ENCODE data around the gene PARVA. TPM values are rescaled to one million over a fixed set of nuclear protein-coding genes. Genes with fewer than 3 reads are reported as not detected.

The PARVA gene
- polyA plus RNA-seq, 3 donors: not detected

- no peak overlapping the region for H3K9ac ChIP-seq (ENCODE audit: insufficient read depth, low read length, poor library complexity, severe bottlenecking)
These were observed 56.9 kb downstream of the PARVA start for GRCh38 chr11:12434325-12434654.

GRCh38 chr11:12435264-12435663, 57.9 kb downstream of the PARVA start:
- H3K4me1 Mint-ChIP-seq: peaks cover 1% of the 10 kb centered on the region
- Histone ChIP-seq H2AFZ (ENCODE audit: insufficient read depth, low read depth, low read length, poor library complexity, severe bottlenecking) (no peak overlapping the region), H4K20me1 (ENCODE audit: insufficient read depth, low read length) (no peaks in the 10 kb centered on the region), H3K4me2 (replicated peaks; ENCODE audit: extremely low read depth, low read length, poor library complexity, severe bottlenecking) (no peak overlapping the region), H3K9ac (ENCODE audit: insufficient read depth, low read length, poor library complexity, severe bottlenecking) (no peak overlapping the region), H3K36me3 (replicated peaks in 1 of 2; ENCODE audit: control insufficient read depth in 1 of 2, insufficient read depth in 2 of 2, low read length in 2 of 2) (no peaks in the 10 kb centered on the region), H3K79me2 (ENCODE audit: insufficient read depth, low read length) (no peaks in the 10 kb centered on the region), H3K4me3 (replicated peaks in 1 of 3; ENCODE audit: low read depth in 2 of 3, low read length in 3 of 3) (no peak overlapping the region), H3K27ac (ENCODE audit: low read depth in 1 of 2, low read length in 2 of 2) (no peak overlapping the region), H3K27me3 (ENCODE audit: control insufficient read depth in 2 of 2, insufficient read depth in 2 of 2, low read length in 2 of 2) (no peaks in the 10 kb centered on the region), H3K4me1 (ENCODE audit: control insufficient read depth in 1 of 2, insufficient read depth in 2 of 2, low read length in 2 of 2) (no peaks in the 10 kb centered on the region), H3K9me3 (replicated peaks in 1 of 2; ENCODE audit: control insufficient read depth in 1 of 2, insufficient read depth in 1 of 2, low read length in 2 of 2) (no peaks in the 10 kb centered on the region)
- H3K9me3 Mint-ChIP-seq: peaks cover 0 to 18% (median 3%) of the 10 kb centered on the region in 7 donors
- H3K27ac Mint-ChIP-seq: no peak overlapping the region
- no peak for TF ChIP-seq CTCF (IDR thresholded peaks at IDR 0.05)
- no peak for DNase-seq
- H3K4me3 Mint-ChIP-seq: no peak overlapping the region
- H3K27me3 Mint-ChIP-seq (ENCODE audit: low read depth in 3 of 3): peaks cover 0 to 8% (median 3%) of the 10 kb centered on the region in 3 donors
- intact Hi-C loops (cut with micrococcal nuclease): no loop called here
- WGBS (ENCODE audit: insufficient coverage): 95% methylated on average over 3 of the region's 3 CpGs
- no peaks in the 10 kb centered on the region for H3K36me3 Mint-ChIP-seq

More at GRCh38 chr11:12434325-12434654, 56.9 kb downstream of the PARVA start:
- Histone ChIP-seq H3K27me3 (ENCODE audit: control insufficient read depth in 2 of 2, insufficient read depth in 2 of 2, low read length in 2 of 2) (no peaks in the 10 kb centered on the region), H3K79me2 (ENCODE audit: insufficient read depth, low read length) (no peaks in the 10 kb centered on the region), H4K20me1 (ENCODE audit: insufficient read depth, low read length) (no peaks in the 10 kb centered on the region), H3K4me1 (ENCODE audit: control insufficient read depth in 1 of 2, insufficient read depth in 2 of 2, low read length in 2 of 2) (no peaks in the 10 kb centered on the region), H3K9me3 (replicated peaks in 1 of 2; ENCODE audit: control insufficient read depth in 1 of 2, insufficient read depth in 1 of 2, low read length in 2 of 2) (no peaks in the 10 kb centered on the region), H3K36me3 (replicated peaks in 1 of 2; ENCODE audit: control insufficient read depth in 1 of 2, insufficient read depth in 2 of 2, low read length in 2 of 2) (no peaks in the 10 kb centered on the region), H3K27ac (ENCODE audit: low read depth in 1 of 2, low read length in 2 of 2) (no peak overlapping the region), H2AFZ (ENCODE audit: insufficient read depth, low read depth, low read length, poor library complexity, severe bottlenecking) (no peak overlapping the region), H3K4me2 (replicated peaks; ENCODE audit: extremely low read depth, low read length, poor library complexity, severe bottlenecking) (no peak overlapping the region), H3K4me3 (replicated peaks in 1 of 3; ENCODE audit: low read depth in 2 of 3, low read length in 3 of 3) (no peak overlapping the region)
- Mint-ChIP-seq H3K27ac (no peak overlapping the region), H3K9me3 (peaks cover 0 to 11% (median 0%) of the 10 kb centered on the region in 7 donors), H3K4me1 (no peaks in the 10 kb centered on the region), H3K27me3 (ENCODE audit: low read depth in 3 of 3) (peaks cover 0 to 8% (median 3%) of the 10 kb centered on the region in 3 donors), H3K4me3 (no peak overlapping the region), H3K36me3 (no peaks in the 10 kb centered on the region)
- intact Hi-C loops (cut with micrococcal nuclease): no loop called here
- 97% methylated on average over 4 of the region's 4 CpGs for WGBS (ENCODE audit: insufficient coverage)
- TF ChIP-seq CTCF (IDR thresholded peaks at IDR 0.05): no peak
- DNase-seq: no peak
